GM21526 (cell line): ENCODE results near the gene ACSM6.
"Not testable (repeated sequence)": the region's sequence is repeated elsewhere in the genome, so short reads cannot be mapped to it uniquely, and the experiment has no call there.

Experiments
- ATAC-seq: cut with Tn5 transposase; IDR thresholded peaks from one replicate; pipeline ENCODE4 v1.9.1; 2021; ENCODE audit warnings: moderate library complexity; ENCODE audit not compliant: unreplicated experiment, low FRiP score

The ACSM6 gene, protein sequence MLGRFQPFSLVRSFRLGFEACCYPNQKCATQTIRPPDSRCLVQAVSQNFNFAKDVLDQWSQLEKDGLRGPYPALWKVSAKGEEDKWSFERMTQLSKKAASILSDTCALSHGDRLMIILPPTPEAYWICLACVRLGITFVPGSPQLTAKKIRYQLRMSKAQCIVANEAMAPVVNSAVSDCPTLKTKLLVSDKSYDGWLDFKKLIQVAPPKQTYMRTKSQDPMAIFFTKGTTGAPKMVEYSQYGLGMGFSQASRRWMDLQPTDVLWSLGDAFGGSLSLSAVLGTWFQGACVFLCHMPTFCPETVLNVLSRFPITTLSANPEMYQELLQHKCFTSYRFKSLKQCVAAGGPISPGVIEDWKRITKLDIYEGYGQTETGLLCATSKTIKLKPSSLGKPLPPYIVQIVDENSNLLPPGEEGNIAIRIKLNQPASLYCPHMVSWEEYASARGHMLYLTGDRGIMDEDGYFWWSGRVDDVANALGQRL

DNA sequence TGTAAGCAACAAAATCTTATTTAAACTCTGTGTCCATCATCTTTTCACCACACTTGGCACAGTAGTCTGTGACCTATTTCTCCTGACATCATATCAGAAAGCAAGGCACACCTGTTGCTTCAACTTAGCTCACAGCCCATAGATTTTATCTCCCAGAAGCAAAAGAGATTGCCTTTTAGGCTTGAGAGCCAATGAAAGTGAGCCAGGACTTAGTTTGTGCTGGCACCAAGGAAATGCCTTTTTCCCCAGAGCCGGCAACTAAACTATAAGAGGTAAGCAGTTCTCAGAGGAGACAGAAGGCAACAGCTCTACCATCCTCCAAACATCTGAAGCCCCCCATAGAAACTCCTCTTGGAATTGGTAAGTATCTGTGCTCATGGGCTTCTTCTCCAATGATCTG is at the start of gene ACSM6:
Gene ACSM6, plus strand, starts transcription at position 295 of the 400 bp plus-strand sequence. CDS start 248 bp downstream, outside the sequence.
- ATAC-seq = no peak

DNA sequence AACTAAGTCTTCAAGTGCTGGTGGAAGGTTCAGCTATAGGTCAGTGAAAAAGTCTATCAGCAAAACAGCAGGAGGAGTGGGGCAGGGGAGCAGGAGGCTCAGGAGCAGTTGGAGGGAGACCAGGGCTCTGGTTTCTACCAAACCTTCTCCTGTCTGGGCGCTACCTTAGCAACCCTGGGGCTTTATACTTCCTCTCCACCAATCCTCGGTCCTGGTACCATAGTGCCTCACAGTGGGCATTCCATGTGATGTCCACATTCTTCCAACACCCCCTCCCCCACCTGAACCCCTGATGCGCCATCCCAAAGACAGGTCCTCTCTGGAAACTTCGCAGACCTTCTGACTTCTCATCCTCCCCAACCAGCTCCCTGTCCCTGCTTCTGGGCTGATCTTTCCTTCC is 25.3 kb upstream of the ACSM6 start:
- no peak for ATAC-seq

DNA sequence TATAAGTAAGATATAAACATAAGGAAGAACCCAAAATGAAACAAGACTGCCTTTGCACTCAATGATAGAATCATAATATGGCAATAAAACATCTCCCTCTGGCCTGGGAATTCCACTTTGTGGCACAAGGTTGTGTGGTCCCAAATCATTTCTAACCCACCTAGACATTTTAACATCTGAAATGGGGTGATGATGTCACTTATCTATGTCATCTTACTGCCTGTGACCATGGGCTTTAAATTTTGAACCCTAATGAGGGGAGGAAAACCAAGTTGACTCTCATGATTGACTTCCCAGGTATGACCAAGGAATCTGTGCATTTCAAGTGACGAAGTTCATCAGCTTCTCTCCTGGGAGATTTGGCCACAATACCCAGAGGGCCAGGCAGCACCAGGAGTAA is 24.5 kb upstream of the ACSM6 start:
- ATAC-seq = no peak

DNA sequence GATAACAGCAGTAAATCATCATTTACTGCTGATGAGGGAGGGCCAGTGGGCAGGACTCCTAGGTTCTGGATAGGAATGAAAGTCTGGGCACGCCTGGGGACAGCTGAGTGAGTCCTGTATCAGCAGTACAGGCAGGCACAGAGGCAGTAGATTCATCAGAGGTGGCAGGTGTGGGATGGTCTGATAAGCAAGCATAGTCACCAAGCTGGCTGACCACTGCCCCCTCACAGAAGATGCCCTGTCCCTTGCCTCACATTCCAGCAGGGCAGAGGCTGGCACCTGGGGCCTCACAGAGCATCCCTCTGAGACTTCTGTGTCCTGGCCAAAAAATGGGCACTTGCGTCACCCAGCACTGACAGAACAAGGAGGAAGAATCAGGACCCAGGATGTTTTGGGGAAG is 23.2 kb upstream of the ACSM6 start:
- ATAC-seq = no peak

DNA sequence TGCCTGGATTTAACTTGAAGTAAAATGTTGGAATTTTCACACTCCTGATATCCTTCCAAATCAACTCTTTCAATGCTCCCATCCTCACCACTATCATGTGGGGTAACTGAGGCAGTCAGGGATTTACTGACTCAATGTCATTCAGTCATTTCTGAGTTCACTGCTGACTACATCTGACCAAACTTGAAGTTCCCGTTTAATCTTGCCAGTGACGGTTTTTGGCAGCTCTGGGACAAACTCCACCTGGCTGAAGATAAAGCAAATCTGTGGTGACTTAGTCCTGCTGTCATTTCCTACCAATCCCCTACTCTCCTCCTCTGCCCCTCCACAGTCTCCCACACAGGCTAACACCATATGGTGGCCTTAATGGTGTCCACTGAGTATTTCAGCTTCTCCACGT is 22.7 kb upstream of the ACSM6 start:
- ATAC-seq = no peak

DNA sequence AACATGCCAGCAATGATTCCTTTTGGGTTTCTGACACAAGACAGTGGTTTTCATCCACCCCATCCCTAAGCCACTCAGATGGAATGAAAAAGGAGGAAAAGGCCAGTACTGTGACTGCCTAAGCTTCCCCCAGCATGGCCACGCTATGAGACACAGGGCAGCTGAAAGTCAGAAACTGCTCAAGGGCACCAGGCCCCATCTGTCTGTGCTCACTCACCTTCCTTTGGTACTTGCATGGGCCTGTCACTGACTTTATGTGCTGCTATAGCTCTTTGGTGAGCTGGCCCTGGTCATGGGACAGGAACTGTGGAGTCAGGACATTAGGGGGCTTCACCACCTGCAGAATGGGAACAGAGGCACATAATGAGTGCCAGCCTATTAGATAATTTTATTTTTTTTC is 21.2 kb upstream of the ACSM6 start:
- ATAC-seq = no peak

DNA sequence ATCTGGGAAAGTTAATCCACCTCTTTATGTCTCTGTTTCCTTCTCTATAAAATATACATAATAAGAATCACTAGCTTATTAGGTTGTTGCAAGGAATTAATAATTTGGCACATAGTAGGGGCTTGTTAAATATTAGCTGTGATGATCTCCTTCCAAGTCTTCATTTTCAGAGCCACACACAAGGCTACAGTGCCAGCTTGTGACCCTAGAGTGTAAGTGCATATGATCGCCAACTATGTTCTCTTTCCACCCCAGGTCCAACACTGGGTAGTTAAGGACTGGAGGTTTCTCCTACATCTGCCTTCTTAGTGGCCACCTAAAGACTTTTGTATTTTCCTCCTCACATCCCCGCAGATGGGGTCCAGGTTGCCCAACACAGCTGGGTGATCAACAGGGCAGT is 17.9 kb upstream of the ACSM6 start:
- no peak for ATAC-seq

DNA sequence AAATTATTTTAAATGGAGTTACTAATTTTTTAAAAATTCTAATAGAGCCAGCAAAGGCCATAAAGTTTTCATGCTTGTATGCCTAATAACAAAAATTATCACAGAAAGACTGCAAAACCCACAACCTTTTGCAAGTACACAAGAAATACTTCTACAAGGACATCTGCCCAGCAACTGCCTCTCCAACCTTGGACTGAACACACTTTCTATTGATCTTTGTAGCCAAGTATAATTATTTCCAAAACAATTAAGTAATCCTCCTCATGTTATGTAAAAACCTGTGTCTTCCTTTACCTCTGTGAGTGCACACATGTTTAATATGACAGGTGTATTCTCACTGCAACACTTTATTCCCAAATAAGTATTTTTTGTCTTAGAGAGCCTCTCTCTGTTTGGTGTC is 16.6 kb upstream of the ACSM6 start:
- ATAC-seq = no peak

DNA sequence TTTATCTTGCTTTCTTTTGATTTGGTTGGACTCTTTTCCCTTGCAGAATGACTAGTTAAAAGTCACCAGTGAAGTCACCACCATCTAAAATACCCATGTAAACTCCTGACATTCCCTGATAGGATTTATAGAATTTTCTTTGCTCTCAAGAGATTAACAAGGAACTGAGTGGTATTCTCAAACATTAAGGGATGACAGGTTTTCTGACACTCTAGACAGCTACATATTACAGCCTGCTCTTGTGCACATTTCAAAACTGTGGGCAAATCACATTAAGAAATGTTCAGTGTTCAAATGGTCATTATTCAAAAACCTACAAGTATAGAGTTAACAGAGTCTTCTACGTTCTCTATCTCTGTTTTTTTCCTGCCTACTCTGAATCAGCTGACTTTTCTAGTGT is 15.8 kb upstream of the ACSM6 start:
- no peak for ATAC-seq

DNA sequence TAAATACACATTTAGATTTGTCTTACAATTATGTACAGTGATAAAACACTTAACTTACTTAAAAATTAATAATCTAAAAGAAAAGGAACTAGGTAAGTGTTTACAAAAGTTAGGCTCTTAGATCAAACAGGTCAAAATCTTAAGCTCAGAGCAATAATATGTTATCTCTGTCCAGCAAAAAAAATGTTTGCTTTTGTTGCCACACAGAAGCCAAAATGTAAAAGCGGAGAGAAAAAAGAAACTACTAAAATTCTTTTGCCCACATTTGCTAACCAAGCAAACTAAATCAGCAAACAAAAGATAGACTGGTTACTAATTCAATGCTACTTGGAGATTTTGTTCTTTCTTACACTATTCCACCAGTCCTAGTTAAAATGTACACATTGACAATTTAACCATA is 15.2 kb upstream of the ACSM6 start:
- no peak for ATAC-seq

DNA sequence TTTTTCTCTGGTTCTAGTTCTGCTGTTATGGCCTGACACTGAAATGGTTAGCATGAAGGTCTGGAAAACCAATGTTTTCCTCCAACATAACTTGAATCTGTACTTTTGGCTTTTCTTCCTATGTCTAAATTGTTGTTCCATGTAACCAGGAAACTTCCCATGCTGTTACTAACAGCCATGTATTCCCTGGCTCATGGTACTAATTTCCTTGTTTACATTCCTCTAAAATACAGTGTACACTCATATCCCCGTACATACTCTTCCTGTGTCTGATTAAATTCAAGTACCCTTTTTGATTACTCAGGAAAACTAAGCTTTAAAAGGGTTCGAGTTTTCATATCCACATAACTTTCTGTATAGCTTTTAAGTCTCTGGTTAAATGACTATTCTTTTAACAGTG is 12.3 kb upstream of the ACSM6 start:
- ATAC-seq = no peak

DNA sequence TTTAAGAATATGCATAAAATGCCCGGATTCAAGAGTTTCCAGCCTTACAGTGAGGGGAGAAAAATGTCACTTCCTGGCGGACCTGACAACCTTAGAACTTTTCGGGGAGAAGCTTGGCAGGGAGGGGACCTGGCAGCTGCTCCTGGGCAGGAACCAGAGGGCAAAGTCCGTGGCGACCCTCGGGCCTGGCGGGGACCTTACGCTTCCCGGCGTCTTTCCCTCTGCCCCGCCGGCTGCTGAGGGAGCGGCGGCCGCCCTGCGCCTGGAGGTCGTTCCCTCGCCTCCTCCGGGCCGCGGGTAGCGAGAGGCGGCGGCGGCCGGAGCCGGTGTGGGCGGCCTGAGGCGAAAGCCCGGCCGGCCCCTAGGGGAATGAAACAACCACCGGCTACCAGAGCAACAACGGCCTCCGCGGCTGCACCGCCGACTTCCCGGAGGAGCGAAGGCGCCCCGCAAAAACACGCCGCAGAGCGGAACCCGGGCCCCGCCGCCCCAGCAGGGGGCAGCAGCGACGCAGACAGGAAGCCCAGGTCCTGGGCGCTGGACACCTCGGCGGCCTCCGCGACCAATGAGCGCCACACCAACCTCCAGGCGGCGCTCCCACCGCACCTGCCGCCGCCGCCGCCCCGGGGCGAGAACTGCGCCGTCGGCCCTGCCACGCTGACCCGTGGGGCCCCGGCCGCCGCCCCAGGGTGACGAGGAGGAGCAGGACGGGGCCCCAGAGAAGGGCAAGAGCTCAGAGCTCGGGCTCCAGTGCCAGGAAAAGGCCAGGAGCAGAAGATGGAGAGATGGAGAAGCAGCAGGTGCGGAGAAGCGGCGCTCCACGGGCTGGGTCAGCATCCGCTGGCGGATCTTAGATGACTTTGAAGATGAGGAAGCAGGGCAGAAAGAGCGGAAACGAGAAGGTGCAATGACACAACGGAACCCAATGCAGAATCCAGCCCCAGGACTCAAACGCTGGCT is 10.5 kb upstream of the ACSM6 start:
- peak; percentile 97 for ATAC-seq

DNA sequence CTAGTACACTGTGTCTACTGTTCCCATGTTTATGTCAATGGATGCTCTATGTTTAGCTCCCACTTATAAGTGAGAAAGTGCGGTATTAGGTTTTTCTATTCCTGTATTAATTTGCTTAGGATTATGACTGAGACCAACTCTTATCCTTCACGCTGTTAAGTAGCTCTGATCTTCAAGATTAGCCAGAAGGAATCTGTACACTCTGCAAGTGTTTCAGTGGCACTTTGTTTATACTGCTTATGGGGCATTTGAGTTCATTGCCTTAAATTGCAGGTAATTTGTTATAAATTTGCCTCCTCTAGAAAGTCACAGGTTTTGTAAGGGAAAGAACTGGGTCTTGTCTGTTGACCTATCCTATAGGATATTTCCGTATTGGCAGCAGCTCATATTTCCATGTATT is 6.4 kb upstream of the ACSM6 start:
- no peak for ATAC-seq

DNA sequence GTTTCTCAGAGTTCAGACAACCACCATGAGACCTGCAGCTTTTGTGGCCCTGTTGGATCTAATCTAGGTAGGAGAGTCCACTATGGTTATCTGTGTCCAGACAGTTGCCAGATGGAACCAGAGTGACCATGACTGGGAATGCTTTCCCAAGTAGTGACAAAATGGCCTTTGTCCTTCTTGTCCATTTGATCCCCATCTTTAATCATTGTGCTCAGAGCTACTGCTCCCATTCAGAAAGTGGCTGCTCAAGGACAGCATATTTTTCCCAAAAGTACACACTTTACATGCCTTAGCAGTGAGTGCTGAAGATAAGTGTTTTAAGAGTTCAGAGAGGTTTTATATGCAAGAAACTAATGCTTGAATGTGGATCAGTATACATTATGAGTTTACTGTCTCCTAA is 5.4 kb upstream of the ACSM6 start:
- no peak for ATAC-seq

DNA sequence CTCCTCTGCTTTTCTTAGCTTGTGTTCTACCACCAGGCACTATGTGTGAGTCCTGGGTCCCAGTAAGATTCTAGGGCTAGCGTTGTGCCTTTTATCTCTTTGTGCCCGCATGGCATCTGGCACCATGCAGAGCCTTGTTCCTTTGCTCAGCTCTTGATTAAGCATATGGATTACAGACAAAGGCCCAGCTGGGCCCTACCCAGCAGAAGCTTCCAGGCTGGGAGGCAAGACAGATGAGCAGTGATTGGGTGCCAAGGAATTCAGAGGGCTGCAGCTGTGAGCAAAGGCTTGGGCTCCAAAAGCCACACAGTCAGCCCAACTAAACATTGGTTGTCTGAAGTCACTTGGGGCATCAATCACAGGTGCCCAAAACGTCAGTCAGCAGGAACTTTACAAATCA is 2.0 kb downstream of the ACSM6 start:
- no peak for ATAC-seq

DNA sequence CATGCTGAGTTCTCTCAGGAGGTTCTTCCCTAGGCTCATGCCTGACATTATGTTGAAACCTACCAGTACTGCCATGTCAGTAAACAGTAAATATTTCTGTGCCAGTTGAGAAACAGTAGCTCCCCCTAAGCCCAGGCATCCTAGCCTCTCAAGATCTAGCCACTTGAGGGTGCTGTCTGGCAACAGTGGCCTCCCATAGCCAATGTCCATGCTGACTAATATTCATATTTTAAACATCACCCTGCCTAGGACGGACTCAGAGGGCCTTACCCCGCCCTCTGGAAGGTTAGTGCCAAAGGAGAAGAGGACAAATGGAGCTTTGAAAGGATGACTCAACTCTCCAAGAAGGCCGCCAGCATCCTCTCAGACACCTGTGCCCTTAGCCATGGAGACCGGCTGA is 7.7 kb downstream of the ACSM6 start:
- no peak for ATAC-seq

DNA sequence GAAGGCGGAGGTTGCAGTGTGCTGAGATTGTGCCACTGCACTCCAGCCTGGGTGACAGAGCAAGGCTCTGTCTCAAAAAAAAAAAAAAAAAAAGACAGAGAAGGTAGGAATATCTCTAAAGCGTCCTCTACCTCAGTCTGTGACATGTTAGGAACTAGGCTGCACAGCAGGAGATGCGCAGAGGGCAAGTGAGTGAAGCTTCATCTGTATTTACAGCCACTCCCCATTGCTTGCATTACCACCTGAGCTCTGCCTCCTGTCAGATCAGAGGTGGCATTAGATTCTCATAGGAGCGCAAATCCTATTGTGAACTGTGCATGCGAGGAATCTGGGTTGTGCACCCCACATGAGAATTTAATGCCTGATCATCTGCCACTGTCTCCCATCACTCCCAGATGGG is 8.8 kb downstream of the ACSM6 start:
- ATAC-seq = not testable (repeated sequence)

DNA sequence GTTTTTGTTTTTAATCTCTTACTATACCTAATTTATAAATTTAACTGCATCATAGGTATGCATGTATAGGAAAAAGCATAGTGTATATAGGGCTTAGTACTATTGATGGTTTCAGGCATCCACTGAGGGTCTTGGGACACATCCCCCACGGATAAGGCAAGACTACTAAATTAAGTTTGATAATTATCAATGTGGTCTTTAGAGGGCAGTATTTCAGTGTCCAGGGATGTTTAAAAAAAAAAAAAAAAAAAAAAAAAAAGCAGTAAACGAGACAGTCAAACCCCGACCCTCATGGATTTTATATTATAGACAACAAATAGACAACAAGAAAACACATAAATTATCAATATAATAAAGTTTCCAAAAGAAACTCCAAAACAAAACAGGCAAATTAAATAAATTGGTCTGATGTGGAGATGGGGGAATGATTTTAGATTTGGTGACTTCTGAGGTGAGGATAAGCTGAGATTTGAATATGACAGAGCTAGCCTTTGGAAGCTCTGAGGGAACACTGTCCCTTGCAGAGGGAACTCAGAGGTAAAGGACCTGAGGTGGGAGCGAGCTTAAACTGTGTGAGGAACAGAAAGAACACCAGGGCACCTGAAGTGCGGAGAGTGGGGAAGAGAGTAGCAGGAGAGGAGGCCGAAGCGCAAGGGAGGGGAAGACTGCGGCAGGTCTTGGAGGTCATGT is 14.8 kb downstream of the ACSM6 start:
- no peak for ATAC-seq

DNA sequence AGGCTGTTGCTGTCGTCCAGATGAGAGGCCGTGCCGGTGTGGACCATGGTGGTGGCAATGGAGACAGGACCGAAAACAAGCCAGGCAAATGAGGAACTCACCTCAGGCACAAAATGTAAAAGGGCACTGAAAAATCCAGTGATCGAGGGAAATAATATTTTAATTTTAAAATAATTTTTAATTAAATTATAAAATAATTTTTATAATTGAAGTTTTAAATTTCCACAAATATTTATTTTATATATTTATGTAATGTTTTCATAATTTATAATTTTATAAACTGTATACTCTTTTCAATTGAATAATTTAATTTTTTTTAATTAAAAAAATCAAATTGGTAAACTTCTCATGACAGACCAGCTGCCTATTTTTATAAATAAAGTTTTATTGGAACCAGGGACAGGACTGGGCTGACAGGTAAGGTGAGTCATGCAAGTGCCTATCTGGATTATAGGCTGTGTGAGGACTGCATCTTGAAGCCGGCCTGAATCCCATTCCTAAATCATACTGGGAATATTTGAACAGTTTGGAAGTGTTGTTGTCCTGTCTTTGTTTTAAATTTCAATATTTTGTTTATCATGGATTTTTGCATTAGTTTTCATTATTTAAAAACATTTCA is 15.6 kb downstream of the ACSM6 start:
- ATAC-seq = no peak

DNA sequence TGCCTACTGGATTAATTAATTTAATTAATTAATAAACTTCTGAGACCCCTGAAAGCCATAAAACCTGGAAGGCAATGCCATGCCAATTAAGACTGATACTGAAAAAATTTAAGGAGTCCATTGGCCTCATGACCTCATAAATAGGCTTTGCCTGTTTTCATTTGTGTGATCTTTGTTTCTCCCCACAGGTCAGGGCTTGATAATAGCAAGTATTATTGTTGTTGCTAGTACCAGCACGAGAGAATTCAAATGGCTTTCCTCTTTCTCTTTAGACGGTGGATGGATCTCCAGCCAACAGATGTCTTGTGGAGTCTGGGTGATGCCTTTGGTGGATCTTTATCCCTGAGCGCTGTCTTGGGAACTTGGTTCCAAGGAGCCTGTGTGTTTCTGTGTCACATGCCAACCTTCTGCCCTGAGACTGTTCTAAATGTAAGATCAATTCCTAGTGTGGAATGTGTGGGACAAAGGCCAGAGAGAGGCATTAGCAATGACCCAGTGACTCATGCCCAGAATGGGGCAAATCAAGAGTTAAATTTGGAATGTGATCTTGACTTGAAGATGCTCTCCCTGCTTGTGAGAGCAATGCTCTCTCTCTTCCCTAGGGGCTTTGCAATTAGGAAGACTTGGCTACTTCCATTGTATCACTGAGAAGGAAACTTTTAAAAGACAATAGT is 17.7 kb downstream of the ACSM6 start:
- ATAC-seq = no peak
